ENCODE measurements around the gene PRKD1.

GRCh38 chr14:29653303-29653702, 274.3 kb downstream of the PRKD1 start:
- TF ChIP-seq, protein P1, sequence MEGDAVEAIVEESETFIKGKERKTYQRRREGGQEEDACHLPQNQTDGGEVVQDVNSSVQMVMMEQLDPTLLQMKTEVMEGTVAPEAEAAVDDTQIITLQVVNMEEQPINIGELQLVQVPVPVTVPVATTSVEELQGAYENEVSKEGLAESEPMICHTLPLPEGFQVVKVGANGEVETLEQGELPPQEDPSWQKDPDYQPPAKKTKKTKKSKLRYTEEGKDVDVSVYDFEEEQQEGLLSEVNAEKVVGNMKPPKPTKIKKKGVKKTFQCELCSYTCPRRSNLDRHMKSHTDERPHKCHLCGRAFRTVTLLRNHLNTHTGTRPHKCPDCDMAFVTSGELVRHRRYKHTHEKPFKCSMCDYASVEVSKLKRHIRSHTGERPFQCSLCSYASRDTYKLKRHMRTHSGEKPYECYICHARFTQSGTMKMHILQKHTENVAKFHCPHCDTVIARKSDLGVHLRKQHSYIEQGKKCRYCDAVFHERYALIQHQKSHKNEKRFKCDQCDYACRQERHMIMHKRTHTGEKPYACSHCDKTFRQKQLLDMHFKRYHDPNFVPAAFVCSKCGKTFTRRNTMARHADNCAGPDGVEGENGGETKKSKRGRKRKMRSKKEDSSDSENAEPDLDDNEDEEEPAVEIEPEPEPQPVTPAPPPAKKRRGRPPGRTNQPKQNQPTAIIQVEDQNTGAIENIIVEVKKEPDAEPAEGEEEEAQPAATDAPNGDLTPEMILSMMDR (IDR thresholded peaks at IDR 0.05 in 8 of 11, conservative IDR thresholded peaks at IDR 0.05 in 3 of 11) = no peak
- no peak for TF ChIP-seq POLR2AphosphoS5 (IDR thresholded peaks at IDR 0.05)

All from spleen (tissue), 7 donors.